ENCODE results near the gene SEC11A.

GRCh38 chr15:84681831-84682230, 34.1 kb downstream of the SEC11A start:
- TF ChIP-seq CTCF (IDR thresholded peaks at IDR 0.05; ENCODE audit: insufficient read depth, low read length, poor library complexity, severe bottlenecking): no peak
- no peak for TF ChIP-seq EZH2phosphoT487 (conservative IDR thresholded peaks at IDR 0.05; ENCODE audit: low read length)

Measured in SU-DHL-6 (cell line).